Testis (tissue), 2 donors: Measurements from ENCODE around the gene POLD2.

Experiments
- CTCF ChIP-seq, 3 experiments: fragments of 450-650 bp in 2 of 3; fragments of 200-600 bp in 1 of 3; sonication (generic) in 1 of 3; IDR thresholded peaks; one replicate each; pipeline ENCODE4 v1.5.1; 2016 to 2019; ENCODE audit warnings: antibody characterized with exemption in 3 of 3, mild to moderate bottlenecking in 2 of 3, moderate library complexity in 1 of 3
- POLR2A ChIP-seq: fragments of 450-650 bp; IDR thresholded peaks from one replicate; pipeline ENCODE4 v1.6.1; 2017; ENCODE audit warnings: antibody characterized with exemption, mild to moderate bottlenecking, moderate library complexity

GRCh38 chr7:44154703-44155102, 31.4 kb upstream of the POLD2 start:
- no peak for TF ChIP-seq CTCF (IDR thresholded peaks at IDR 0.05)
- no peak for TF ChIP-seq POLR2A
